ENCODE data around the gene LRRIQ1.
"Not testable (repeated sequence)": the region's sequence is repeated elsewhere in the genome, so short reads cannot be mapped to it uniquely, and the experiment has no call there.

LRRIQ1 gene

DNA sequence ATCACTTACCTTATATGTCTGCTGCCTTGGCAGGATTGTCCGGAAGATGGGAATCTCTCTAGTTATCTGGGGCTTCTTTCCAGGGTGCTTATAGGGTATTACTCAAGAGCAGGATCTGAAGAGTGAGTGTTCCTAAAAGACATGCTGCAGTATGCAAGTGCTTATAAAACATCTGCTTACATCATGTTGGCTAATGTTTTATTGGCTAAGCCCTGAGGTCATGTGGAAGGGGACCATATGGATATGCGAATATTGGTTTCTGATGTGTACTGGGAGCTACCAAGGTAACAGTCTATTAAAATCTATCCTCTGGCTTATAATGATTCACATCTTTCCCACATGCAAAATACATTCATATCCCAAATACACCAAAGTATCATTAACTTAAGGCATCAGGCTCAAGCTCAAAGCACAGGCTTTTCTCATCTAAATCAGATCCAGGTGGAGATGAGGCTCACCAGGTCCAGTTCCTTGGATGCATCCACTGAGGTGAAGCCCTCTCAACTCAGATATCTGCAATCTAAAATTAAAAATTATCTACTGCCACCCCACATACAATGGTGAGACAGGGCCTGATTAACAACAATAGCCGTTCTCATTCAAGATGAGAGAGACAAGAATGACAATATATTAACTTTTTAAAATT lies 29.8 kb downstream of the LRRIQ1 start:
- DNase-seq, result no peak

GRCh38 chr12:85072826-85073225 lies 36.7 kb downstream of the LRRIQ1 start:
- DNase-seq, result no peak

DNA sequence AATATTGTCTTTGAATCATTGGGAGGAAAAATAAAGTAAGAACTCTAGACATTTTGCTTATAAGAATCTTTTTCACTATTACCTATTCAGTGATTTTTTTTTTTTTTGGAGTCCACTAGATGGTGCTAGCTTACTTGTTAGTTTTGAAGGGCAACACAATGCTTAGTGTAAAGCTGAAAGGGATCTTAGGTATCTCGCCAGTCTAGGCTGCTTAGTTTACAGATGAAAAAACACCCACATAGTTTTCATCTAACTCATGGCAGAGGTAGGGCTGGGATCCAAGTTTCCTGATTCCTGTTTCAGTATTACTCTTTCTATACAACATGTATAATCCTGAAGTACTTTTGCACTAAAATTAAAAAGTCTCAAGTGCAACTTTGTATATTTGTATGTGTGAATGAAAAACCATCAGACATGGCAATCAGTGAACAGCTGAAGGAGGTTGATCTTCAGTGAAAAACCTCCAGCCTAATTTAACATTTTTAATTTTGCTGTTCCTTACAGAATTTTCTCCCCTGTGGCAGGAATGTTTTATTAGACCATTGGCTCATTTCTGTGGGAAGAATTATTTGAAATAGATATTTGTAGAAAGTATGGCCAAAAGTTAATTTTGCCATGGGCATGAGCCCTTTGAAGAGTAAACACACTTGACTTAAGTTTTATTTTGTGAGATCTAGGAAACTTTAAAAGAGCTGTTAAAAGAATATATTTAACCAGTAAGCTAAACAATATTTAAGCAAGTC lies 40.7 kb downstream of the LRRIQ1 start:
- peak; percentile 22 for DNase-seq

DNA sequence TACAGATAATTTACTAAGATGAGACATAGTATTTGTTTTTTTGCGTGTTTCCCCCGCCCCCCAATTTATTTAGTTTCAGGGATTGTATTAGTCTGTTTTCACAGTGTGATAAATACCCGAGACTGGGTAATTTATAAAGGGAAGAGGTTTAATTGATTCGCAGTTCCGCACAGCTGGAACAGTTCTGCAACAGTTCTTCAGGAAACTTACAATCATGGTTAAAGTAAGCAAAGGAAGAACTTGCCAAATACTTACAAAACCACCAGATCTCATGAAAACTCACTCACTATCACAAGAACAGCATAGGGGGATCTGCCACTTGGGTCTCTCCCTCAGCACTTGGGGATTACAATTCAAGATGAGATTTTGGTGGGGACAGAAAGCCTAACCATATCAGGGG lies 48.9 kb downstream of the LRRIQ1 start:
- no peak for DNase-seq

DNA sequence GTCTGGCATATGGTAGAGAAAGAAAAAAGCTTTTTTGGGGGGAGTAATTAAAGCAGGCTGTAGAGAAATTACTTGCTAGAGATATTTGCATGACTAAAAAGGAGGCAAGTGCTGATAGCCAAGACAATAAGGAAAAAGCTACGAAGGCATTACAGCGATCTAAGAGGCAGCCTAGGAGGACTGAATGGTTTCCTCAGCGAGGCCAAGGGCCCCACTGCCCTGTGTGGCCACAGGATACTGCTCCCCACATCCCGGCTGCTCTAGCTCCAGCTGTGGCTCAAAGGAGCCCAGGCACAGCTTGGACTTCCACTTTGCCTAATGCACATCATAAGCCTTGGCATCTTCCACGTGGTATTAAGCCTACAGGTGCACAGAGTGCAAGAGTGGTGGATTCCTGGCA lies 53.6 kb downstream of the LRRIQ1 start:
- DNase-seq, result no peak

DNA sequence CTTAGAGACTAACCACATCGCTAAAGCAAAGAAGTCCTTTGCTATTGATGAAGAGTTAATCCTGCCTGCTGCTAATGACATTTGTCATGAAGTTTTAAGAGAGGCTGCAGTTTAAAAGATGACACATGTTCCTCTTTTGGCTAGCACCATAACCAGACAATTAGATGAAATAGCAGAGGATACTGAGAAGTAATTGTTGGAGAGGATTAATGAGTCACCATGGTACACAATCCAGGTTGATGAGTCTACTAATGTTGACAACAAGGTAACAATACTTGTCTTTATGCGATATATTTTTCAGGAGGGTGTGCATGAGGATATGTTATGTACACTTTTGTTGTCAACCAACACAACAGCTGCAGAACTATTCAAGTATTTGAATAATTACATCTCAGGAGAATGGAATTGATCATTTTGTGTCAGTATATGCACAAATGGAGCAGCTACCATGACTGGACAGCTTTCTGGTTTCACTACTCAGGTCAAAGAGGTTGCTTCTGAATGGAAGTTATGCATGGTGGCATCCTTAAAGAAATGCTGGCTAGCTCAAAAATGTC lies 56.7 kb downstream of the LRRIQ1 start:
- DNase-seq, result no peak

- no peak for DNase-seq
Observed at GRCh38 chr12:85095501-85095900, 59.4 kb downstream of the LRRIQ1 start.

DNA sequence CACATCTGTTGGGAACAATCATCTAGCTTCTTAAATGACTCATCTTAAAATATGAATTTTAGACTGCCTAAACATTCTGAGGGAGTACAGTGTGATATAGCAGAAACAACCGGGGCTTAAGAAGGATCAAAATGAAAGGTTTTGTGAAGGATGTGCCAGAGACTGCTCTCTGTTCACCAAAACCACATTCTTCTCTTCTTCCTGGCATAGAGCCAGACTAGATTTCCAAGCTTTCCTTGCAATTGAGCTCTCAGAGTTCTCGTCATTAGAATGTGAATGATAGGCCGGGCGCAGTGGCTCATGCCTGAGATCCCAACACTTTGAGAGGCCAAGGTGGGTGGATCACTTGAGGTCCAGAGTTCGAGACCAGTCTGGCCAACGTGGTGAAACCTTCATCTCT lies 94.5 kb downstream of the LRRIQ1 start:
- DNase-seq, result no peak

- DNase-seq, result no peak
Observed at GRCh38 chr12:85138833-85139232, 102.7 kb downstream of the LRRIQ1 start.

GRCh38 chr12:85147331-85147730 lies 111.2 kb downstream of the LRRIQ1 start:
- DNase-seq, result no peak

GRCh38 chr12:85152311-85152729 lies 116.2 kb downstream of the LRRIQ1 start:
- DNase-seq, result no peak

DNA sequence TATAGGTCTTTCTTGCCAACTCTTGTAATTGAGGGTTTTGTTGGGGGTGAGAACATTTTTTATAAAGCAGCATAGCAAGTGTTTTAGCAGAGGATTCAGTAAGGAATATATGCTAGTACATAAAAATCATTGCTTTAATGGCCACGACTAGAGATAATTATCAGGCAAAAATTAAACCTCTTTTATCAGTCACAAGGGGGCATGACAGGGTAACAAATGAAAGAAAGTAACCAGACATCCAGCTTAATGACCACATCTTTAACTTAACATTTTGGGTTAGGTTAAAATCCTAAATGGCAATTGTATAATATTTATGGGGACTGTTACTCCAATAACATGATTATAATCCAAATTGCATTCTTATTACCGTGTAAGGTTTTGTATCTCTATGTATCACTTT lies 119.6 kb downstream of the LRRIQ1 start:
- no peak for DNase-seq

DNA sequence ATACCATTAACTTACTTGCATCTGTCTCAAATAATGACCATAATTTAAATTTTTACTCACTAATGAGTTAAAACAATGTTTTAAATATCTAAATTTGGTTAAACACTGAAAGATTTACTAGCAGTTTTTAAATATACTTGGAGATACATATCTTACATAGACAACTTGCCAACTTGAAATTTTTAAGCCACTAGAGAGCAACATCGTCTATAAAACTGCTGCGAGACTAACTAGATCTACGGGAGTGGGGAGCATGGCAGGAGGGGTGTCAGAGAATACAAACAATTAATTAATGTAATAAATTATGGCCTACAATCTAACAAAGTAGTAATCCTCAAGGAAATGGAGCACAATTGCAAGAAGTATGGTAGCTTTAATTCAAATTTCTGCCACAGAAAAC lies 120.4 kb downstream of the LRRIQ1 start:
- DNase-seq, result no peak

- DNase-seq, result no peak
Observed at GRCh38 chr12:85157035-85157603, 121.0 kb downstream of the LRRIQ1 start.

DNA sequence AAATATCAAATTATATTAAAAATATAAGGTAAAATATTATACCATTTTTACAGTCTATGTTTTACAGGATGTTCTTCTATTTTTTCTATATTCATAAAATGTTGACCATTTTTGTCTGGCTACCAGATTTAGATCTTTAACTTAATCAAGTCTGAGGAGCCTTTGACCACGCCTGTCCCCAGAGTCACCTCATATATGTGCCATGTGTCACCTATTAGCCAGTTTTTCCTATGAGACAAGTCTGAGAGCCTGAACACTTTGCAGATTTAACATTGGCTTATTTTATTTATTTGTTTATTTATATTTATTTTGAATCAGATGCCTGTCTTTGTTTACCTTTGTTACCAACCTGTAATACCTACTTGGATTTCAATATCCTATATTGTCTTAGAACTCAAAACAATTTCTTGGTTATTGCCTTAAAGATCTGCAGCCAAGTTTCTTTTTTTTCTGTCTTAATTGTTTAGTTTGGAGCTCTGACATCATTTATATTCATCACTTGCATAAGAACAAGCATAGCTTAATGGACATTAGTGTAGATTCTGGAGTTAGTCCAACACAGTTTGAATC lies 127.7 kb downstream of the LRRIQ1 start:
- no peak for DNase-seq

- DNase-seq, result no peak
Observed at GRCh38 chr12:85179680-85180270, 143.6 kb downstream of the LRRIQ1 start.

GRCh38 chr12:85182699-85183098 lies 146.5 kb downstream of the LRRIQ1 start:
- no peak for DNase-seq

GRCh38 chr12:85183855-85184254 lies 147.7 kb downstream of the LRRIQ1 start:
- DNase-seq, result no peak

GRCh38 chr12:85186236-85186635 lies 150.1 kb downstream of the LRRIQ1 start:
- DNase-seq, result no peak

DNA sequence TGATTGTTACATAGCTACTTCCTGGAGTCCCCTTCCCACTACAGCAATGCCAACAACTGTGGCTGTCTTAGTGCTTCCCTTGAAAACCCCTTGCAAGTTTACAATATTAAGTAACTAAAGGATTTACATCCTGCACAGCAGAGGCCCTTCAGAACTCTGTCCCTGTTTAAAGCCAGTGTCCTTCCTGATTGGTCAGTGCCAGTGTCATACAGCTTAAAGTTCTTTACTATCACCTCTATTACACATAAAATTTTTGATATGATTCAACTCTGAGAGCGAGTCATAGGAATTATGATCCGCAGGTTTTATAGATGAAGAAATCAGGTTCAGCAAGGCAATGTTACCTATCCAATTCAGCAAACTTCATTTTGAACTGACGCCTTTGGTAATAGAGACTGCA lies 152.5 kb downstream of the LRRIQ1 start:
- DNase-seq, result no peak

GRCh38 chr12:85190728-85191127 lies 154.6 kb downstream of the LRRIQ1 start:
- DNase-seq, result no peak

DNA sequence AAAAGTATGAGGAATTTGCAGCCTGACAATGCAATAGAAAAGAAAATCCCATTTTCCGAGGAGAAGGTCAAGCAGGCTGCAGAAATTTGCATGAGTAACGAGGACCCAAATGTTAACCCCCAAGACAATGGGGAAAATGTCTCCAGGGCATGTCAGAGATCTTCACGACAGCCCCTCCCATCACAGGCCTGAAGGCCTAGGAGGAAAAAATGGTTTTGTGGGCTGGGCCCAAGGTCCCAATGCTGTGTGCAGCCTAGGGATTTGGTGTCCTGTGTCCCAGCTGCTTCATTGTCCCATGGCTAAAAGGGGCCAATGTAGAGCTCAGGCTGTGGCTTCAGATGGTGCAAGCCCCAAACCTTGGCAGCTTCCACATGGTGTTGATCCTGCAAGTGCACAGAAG lies 167.7 kb downstream of the LRRIQ1 start:
- DNase-seq, result not testable (repeated sequence)

DNA sequence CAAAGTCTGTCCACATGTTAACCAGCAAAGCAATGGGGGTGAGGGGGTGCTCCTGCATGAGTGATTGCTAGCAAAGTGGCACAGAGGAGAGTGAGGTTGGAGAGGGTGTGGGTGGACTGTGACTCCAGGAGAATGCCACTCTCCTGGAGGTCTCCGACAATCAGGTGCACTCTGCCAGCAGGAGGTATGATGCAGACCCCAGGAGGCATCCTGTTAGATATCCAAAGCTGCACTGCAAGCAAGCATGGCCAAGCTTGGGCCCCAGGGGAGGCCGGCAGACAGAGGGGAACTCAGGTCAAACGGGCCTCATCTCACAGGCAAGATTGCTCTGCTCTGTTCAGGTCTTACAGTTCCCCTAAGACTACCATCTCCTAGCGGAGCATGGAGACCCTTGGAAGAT lies 170.4 kb downstream of the LRRIQ1 start:
- DNase-seq, result no peak
